SU-DHL-6 (cell line): ENCODE measurements around the gene RARB.

ENCODE experiments used
- EZH2phosphoT487 ChIP-seq: fragments of 200-600 bp; sonication (generic), shearing (Covaris generic); conservative IDR thresholded peaks from 2 replicates; pipeline ENCODE4 v1.6.1; 2018; ENCODE audit warnings: mild to moderate bottlenecking, antibody characterized with exemption, low read length, moderate library complexity, mixed read lengths
- TF ChIP-seq, protein P1 (sequence below): fragments of 200-600 bp; sonication (generic); IDR thresholded peaks from one replicate; pipeline ENCODE4 v1.5.1; 2017; ENCODE audit warnings: antibody characterized with exemption, mild to moderate bottlenecking, low read length, moderate library complexity; ENCODE audit not compliant: insufficient read depth, poor library complexity, severe bottlenecking

DNA sequence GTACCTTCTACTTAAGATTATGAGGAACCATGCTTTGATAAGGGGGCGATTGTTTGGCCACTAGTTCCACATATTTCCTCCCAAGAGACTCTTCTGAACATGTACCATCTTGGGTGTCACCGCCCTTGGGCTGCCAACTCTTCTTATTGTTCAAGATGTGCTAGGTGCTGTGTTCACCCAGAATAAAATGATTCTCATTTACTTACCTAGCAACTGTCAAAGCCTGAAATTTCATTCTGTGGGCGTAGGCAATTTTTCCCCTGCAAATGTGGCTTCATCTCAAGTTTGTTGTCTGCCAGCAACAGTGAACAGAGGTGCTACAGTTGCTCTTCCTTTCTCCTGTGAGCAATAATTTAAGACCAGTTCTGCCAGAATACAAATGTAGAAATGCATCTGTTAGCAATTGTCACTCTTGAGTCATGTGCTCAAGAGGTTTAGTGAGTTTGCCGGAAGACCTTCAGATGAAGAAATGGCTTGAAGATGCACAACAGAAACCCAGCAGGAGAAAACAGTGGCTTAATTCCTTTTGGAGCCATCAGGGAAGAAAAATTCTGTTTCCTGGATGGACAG is 41.3 kb upstream of the RARB start:
- TF ChIP-seq, protein P1, sequence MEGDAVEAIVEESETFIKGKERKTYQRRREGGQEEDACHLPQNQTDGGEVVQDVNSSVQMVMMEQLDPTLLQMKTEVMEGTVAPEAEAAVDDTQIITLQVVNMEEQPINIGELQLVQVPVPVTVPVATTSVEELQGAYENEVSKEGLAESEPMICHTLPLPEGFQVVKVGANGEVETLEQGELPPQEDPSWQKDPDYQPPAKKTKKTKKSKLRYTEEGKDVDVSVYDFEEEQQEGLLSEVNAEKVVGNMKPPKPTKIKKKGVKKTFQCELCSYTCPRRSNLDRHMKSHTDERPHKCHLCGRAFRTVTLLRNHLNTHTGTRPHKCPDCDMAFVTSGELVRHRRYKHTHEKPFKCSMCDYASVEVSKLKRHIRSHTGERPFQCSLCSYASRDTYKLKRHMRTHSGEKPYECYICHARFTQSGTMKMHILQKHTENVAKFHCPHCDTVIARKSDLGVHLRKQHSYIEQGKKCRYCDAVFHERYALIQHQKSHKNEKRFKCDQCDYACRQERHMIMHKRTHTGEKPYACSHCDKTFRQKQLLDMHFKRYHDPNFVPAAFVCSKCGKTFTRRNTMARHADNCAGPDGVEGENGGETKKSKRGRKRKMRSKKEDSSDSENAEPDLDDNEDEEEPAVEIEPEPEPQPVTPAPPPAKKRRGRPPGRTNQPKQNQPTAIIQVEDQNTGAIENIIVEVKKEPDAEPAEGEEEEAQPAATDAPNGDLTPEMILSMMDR = no peak
- no peak for TF ChIP-seq EZH2phosphoT487
